Dermis microvascular lymphatic vessel endothelial cell (primary cell): Measurements from ENCODE around the gene PLB1. TPM values are rescaled to one million over a fixed set of nuclear protein-coding genes. Genes with fewer than 3 reads are reported as not detected.

Experiments
- DNase-seq, 2 donors: peaks; one replicate each; pipeline versions ENCODE4 v3.0.0 to v3.0.0-alpha.2; 2010; ENCODE audit warnings: low read depth in 2 of 2
- total RNA-seq: library from RNA; depleted of rRNA; stranded (reverse); fragments of >200 nt; gene quantifications from 2 replicates; pipeline ENCODE4 v1.2.1, GENCODE V29; 2014

PLB1 gene
- total RNA-seq, 1 donor from 2014 or later = 0.26 TPM

GRCh38 chr2:28626891-28627421 lies 131.1 kb downstream of the PLB1 start:
- DNase-seq = no peak

GRCh38 chr2:28627722-28628480 lies 132.0 kb downstream of the PLB1 start:
- DNase-seq = no peak

GRCh38 chr2:28628506-28628905 lies 132.6 kb downstream of the PLB1 start:
- no peak for DNase-seq

GRCh38 chr2:28628987-28629386 lies 133.1 kb downstream of the PLB1 start:
- no peak for DNase-seq

- no peak for DNase-seq
These were observed 134.1 kb downstream of the PLB1 start for GRCh38 chr2:28629910-28630309.

- DNase-seq = no peak
These were observed 134.5 kb downstream of the PLB1 start for GRCh38 chr2:28630341-28630740.

GRCh38 chr2:28631514-28632206 lies 135.8 kb downstream of the PLB1 start:
- no peak for DNase-seq

- DNase-seq = no peak
These were observed 136.9 kb downstream of the PLB1 start for GRCh38 chr2:28632791-28633190.

- no peak for DNase-seq
These were observed 137.3 kb downstream of the PLB1 start for GRCh38 chr2:28633204-28633603.

GRCh38 chr2:28633746-28634145 lies 137.9 kb downstream of the PLB1 start:
- no peak for DNase-seq

- peak in 1 of 2 donors; percentile 21 for DNase-seq
These were observed 139.3 kb downstream of the PLB1 start for GRCh38 chr2:28635191-28635611.

GRCh38 chr2:28636491-28636890 lies 140.6 kb downstream of the PLB1 start:
- DNase-seq = no peak

- DNase-seq = no peak
These were observed 141.5 kb downstream of the PLB1 start for GRCh38 chr2:28637066-28638047.

GRCh38 chr2:28638102-28638501 lies 142.2 kb downstream of the PLB1 start:
- DNase-seq = no peak

GRCh38 chr2:28639092-28639691 lies 143.3 kb downstream of the PLB1 start:
- DNase-seq = no peak

GRCh38 chr2:28639836-28640235 lies 144.0 kb downstream of the PLB1 start:
- no peak for DNase-seq

GRCh38 chr2:28640260-28640907 lies 144.5 kb downstream of the PLB1 start:
- no peak for DNase-seq

GRCh38 chr2:28640908-28641300 lies 145.0 kb downstream of the PLB1 start:
- no peak for DNase-seq

GRCh38 chr2:28642796-28643195 lies 146.9 kb downstream of the PLB1 start:
- DNase-seq = no peak

GRCh38 chr2:28643327-28643726 lies 147.5 kb downstream of the PLB1 start:
- DNase-seq = no peak

GRCh38 chr2:28643911-28644334 lies 148.1 kb downstream of the PLB1 start:
- DNase-seq = peak in 1 of 2 donors; percentile 61
